ENCODE data around the gene RPL7A.

DNA sequence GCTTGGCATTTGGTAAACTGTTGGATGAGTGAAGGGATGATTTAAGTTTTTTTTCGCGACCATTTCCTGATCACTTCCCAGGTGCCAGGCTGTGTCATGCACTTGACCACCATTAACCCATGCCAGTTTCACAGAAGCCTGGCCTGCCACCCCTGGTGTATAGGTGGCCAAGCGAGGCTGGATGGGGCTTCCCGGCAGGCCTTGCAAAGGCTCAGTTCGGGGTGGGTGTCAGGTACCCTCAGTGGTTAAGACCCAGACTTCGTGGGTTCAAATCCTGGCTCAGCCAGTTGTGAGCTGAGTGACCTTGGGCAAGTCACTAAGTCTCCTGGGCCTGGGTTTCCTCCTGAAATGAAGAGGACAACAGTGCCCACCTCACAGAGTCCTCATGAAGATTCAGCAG lies 2.4 kb upstream of the RPL7A start:
- TF ChIP-seq, protein P1, sequence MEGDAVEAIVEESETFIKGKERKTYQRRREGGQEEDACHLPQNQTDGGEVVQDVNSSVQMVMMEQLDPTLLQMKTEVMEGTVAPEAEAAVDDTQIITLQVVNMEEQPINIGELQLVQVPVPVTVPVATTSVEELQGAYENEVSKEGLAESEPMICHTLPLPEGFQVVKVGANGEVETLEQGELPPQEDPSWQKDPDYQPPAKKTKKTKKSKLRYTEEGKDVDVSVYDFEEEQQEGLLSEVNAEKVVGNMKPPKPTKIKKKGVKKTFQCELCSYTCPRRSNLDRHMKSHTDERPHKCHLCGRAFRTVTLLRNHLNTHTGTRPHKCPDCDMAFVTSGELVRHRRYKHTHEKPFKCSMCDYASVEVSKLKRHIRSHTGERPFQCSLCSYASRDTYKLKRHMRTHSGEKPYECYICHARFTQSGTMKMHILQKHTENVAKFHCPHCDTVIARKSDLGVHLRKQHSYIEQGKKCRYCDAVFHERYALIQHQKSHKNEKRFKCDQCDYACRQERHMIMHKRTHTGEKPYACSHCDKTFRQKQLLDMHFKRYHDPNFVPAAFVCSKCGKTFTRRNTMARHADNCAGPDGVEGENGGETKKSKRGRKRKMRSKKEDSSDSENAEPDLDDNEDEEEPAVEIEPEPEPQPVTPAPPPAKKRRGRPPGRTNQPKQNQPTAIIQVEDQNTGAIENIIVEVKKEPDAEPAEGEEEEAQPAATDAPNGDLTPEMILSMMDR (IDR thresholded peaks at IDR 0.05), result no peak
- TF ChIP-seq EP300 (IDR thresholded peaks at IDR 0.05; ENCODE audit: low read depth), result no peak

All from transverse colon (tissue), 3 donors.